A549 (cell line): ENCODE data around the gene SYTL3. TPM values are rescaled to one million over a fixed set of nuclear protein-coding genes. Genes with fewer than 3 reads are reported as not detected.

Experiments used
- ATAC-seq, 2 experiments: fragments of 200-7000 bp in 1 of 2; fragments of >200 bp in 1 of 2; cut with Nextera tagmentation in 1 of 2; cut with Tn5 transposase in 1 of 2; 3 replicates each; pipeline versions ENCODE4 v1.8.0 to v1.9.1; 2018 to 2020; ENCODE audit warnings: mild to moderate bottlenecking in 1 of 2, moderate library complexity in 1 of 2
- CTCF ChIA-PET: fragments of 300-600 bp; sonication (Branson Sonifier 250); formaldehyde crosslinking; extraction: SDS; loops from one replicate; lab custom pipeline; 2021; ENCODE audit warnings: antibody characterized with exemption, inconsistent platforms; lab: Yijun Ruan, JAX
- POLR2A ChIA-PET: fragments of 350-600 bp; formaldehyde crosslinking; extraction: SDS; loops from one replicate; lab custom pipeline; 2021; ENCODE audit warnings: antibody characterized with exemption, inconsistent platforms; lab: Yijun Ruan, JAX
- DNase-seq, 2 experiments: peaks; one replicate each; pipeline versions ENCODE4 v3.0.0 to v3.0.0-alpha.2; 2011 to 2016; ENCODE audit warnings: low read depth in 1 of 2, low spot score in 1 of 2
- FAIRE-seq: peaks from 2 replicates; lab custom pipeline; 2011; peaks lifted over from hg19 to GRCh38; lab: Jason Lieb, UNC
- H3K27ac ChIP-seq, 2 experiments: fragments of >200 bp; sonication (Bioruptor Twin); formaldehyde crosslinking; 3 replicates each; pipeline ENCODE4 v1.5.1; 2016 to 2017
- H3K4me1 ChIP-seq: fragments of >200 bp; sonication (Bioruptor Twin); formaldehyde crosslinking; 3 replicates; pipeline ENCODE4 v1.6.1; 2016
- H3K4me2 ChIP-seq: fragments of >200 bp; sonication (Bioruptor Twin); formaldehyde crosslinking; 3 replicates; pipeline ENCODE4 v1.6.1; 2016
- H3K4me3 ChIP-seq: fragments of >200 bp; sonication (Bioruptor Twin); formaldehyde crosslinking; 3 replicates; pipeline ENCODE4 v1.5.1; 2016
- H3K9me3 ChIP-seq: fragments of >200 bp; sonication (Bioruptor Twin); formaldehyde crosslinking; 3 replicates; pipeline ENCODE4 v1.6.1; 2016
- FOXS1 ChIP-seq: fragments of 250-450 bp; sonication (Bioruptor Pico); IDR thresholded peaks from 2 replicates; pipeline ENCODE4 v1.5.0; 2020; ENCODE audit warnings: mild to moderate bottlenecking, moderate library complexity
- HEYL ChIP-seq: fragments of 250-450 bp; sonication (Bioruptor Pico); IDR thresholded peaks from 2 replicates; pipeline ENCODE4 v1.8.0; 2021; ENCODE audit warnings: mild to moderate bottlenecking, moderate library complexity
- HOXB13 ChIP-seq: fragments of 250-450 bp; sonication (Bioruptor Pico); IDR thresholded peaks from 2 replicates; pipeline ENCODE4 v1.5.0; 2020; ENCODE audit warnings: low read depth, mild to moderate bottlenecking, moderate library complexity
- KDM1A ChIP-seq: fragments of 200-600 bp; sonication (generic); IDR thresholded peaks from 2 replicates; pipeline ENCODE4 v1.6.1; 2016; ENCODE audit warnings: low read depth, mild to moderate bottlenecking
- MAZ ChIP-seq: fragments of 150-350 bp; IDR thresholded peaks from 2 replicates; pipeline ENCODE4 v1.6.1; 2014; ENCODE audit warnings: antibody characterized with exemption, low read depth, low read length, borderline replicate concordance
- NPAS2 ChIP-seq: fragments of 250-450 bp; sonication (Bioruptor Pico); IDR thresholded peaks from 2 replicates; pipeline ENCODE4 v1.8.0; 2022; ENCODE audit warnings: mild to moderate bottlenecking, moderate library complexity, borderline replicate concordance
- POLR2AphosphoS2 ChIP-seq: conservative IDR thresholded peaks from 2 replicates; pipeline ENCODE4 v1.6.1; 2012; ENCODE audit warnings: low read length, improper control_type of control experiment, inconsistent platforms
- RAD21 ChIP-seq, 2 experiments: fragments of >200 bp in 1 of 2; sonication (Bioruptor Twin) in 1 of 2; formaldehyde crosslinking in 1 of 2; IDR thresholded peaks in 1 of 2; conservative IDR thresholded peaks in 1 of 2; 2 replicates in 1 of 2; 3 replicates in 1 of 2; pipeline ENCODE4 v1.6.1; 2012 to 2018; ENCODE audit warnings: inconsistent platforms in 1 of 2
- SMC3 ChIP-seq: fragments of >200 bp; sonication (Bioruptor Twin); formaldehyde crosslinking; IDR thresholded peaks from 3 replicates; pipeline ENCODE4 v1.6.1; 2018; ENCODE audit warnings: inconsistent platforms
- TFCP2L1 ChIP-seq: fragments of 250-450 bp; sonication (Bioruptor Pico); IDR thresholded peaks from 2 replicates; pipeline ENCODE4 v1.5.0; 2021; ENCODE audit warnings: mild to moderate bottlenecking
- TP53 ChIP-seq: fragments of 250-450 bp; sonication (Bioruptor Pico); IDR thresholded peaks from 2 replicates; pipeline ENCODE4 v1.5.0; 2021; ENCODE audit warnings: mild to moderate bottlenecking, moderate library complexity
- ZFP36 ChIP-seq: fragments of 450-650 bp; IDR thresholded peaks from 2 replicates; pipeline ENCODE4 v1.6.1; 2014; ENCODE audit warnings: borderline replicate concordance; ENCODE audit not compliant: partially characterized antibody
- WGBS: methylation state at CpG from one replicate; pipeline ENCODE4 v1.1.6; 2017; ENCODE audit errors: missing lambda C conversion rate; 5-methylcytosine and 5-hydroxymethylcytosine counted together
- polyA plus RNA-seq, 4 experiments: library from polyadenylated mRNA; depleted of rRNA in 3 of 4; stranded (reverse); fragments of >200 nt; fragmentation: RNase III in 1 of 4; extraction: RNeasy Plus Mini Kit Qiagen cat#74134 plus additional on column Dnase treatment in 1 of 4; gene quantifications; 2 replicates in 3 of 4; 3 replicates in 1 of 4; pipeline ENCODE4 v1.2.3, GENCODE V29; 2011 to 2017
- TF ChIP-seq, protein P1 (sequence below): fragments of 150-350 bp; IDR thresholded peaks from 2 replicates; pipeline ENCODE4 v1.6.1; 2014; ENCODE audit warnings: low read depth, mild to moderate bottlenecking, low read length
- TF ChIP-seq, protein P2 (sequence below): fragments of 250-450 bp; sonication (Bioruptor Pico); IDR thresholded peaks from 2 replicates; pipeline ENCODE4 v1.5.0; 2021; ENCODE audit warnings: mild to moderate bottlenecking, moderate library complexity, borderline replicate concordance
- TF ChIP-seq, protein P3 (sequence below): fragments of >200 bp; sonication (Bioruptor Twin); formaldehyde crosslinking; IDR thresholded peaks from 2 replicates; pipeline ENCODE4 v1.6.1; 2016
- TF ChIP-seq, protein P4 (sequence below): fragments of >200 bp; sonication (Bioruptor Twin); formaldehyde crosslinking; IDR thresholded peaks from 3 replicates; pipeline ENCODE4 v1.6.1; 2016
- TF ChIP-seq, protein P5 (sequence below): IDR thresholded peaks from 2 replicates; pipeline ENCODE4 v1.6.1; 2012
- TF ChIP-seq, protein P6 (sequence below): fragments of 450-650 bp; IDR thresholded peaks from 2 replicates; pipeline ENCODE4 v1.6.1; 2014; ENCODE audit warnings: antibody characterized with exemption
- TF ChIP-seq, protein P7 (sequence below): fragments of >200 bp; sonication (Bioruptor Twin); formaldehyde crosslinking; IDR thresholded peaks from 3 replicates; pipeline ENCODE4 v1.5.1; 2016

The SYTL3 gene
- polyA plus RNA-seq, 2 of the 4 experiments (the other 2 are of a cell fraction), result 0.63 to 0.89 TPM

DNA sequence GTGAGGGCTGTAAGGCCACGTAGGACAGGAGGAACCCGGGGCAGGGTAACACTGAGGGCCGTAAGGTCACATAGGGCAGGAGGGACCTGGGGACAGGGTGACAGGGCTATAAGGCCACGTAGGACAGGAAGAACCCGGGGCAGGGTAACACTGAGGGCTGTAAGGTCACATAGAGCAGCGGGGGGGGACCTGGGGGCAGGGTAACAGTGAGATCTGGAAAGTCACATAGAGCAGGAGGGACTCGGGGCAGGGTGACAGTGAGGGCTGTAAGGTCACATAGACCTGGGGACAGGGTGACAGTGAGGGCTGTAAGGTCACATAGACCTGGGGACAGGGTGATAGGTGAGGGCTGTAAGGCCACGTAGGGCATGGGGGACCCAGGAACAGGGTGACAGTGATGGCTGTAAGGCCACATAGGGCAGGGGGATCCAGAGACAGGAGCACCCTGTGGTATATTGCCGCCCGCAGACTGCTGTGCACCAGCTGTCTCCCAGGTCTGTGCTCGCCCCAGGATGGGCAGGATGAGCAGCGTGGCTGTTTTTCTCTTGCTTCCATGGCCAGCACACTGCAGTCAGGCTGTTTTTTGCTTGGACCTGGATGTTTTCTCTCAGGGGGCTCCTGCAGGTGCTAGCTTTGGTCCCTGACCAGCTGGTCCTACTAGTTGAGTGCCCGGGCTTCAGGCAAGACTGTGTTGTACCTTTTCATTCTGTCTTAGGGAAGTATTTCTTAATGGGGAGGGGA, 55.7 kb downstream of the SYTL3 start:
- H3K27ac ChIP-seq, result peak overlapping the region; percentile 74 to 89
- CTCF ChIA-PET, result interaction anchor here (0.6 to 4.7 kb wide), 4 partner anchors 13 to 268 kb away, joined by 4 to 20 read pairs (median 11); no protein-coding TSS in a partner anchor
- H3K9me3 ChIP-seq, result no peaks in the 10 kb centered on the region
- TF ChIP-seq TP53 (no peak), TFCP2L1 (CRISPR knock-in tag) (no peak), HOXB13 (no peak), ZFP36 (no peak), POLR2AphosphoS2 (no peak), MAZ (no peak), HEYL (CRISPR knock-in tag) (no peak), NPAS2 (no peak), KDM1A (no peak)
- TF ChIP-seq, protein P1, sequence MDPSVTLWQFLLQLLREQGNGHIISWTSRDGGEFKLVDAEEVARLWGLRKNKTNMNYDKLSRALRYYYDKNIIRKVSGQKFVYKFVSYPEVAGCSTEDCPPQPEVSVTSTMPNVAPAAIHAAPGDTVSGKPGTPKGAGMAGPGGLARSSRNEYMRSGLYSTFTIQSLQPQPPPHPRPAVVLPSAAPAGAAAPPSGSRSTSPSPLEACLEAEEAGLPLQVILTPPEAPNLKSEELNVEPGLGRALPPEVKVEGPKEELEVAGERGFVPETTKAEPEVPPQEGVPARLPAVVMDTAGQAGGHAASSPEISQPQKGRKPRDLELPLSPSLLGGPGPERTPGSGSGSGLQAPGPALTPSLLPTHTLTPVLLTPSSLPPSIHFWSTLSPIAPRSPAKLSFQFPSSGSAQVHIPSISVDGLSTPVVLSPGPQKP, result no peak
- TF ChIP-seq, protein P2, sequence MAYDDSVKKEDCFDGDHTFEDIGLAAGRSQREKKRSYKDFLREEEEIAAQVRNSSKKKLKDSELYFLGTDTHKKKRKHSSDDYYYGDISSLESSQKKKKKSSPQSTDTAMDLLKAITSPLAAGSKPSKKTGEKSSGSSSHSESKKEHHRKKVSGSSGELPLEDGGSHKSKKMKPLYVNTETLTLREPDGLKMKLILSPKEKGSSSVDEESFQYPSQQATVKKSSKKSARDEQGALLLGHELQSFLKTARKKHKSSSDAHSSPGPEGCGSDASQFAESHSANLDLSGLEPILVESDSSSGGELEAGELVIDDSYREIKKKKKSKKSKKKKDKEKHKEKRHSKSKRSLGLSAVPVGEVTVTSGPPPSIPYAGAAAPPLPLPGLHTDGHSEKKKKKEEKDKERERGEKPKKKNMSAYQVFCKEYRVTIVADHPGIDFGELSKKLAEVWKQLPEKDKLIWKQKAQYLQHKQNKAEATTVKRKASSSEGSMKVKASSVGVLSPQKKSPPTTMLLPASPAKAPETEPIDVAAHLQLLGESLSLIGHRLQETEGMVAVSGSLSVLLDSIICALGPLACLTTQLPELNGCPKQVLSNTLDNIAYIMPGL, result no peak
- TF ChIP-seq, protein P3, sequence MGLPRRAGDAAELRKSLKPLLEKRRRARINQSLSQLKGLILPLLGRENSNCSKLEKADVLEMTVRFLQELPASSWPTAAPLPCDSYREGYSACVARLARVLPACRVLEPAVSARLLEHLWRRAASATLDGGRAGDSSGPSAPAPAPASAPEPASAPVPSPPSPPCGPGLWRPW, result no peak
- TF ChIP-seq, protein P4, sequence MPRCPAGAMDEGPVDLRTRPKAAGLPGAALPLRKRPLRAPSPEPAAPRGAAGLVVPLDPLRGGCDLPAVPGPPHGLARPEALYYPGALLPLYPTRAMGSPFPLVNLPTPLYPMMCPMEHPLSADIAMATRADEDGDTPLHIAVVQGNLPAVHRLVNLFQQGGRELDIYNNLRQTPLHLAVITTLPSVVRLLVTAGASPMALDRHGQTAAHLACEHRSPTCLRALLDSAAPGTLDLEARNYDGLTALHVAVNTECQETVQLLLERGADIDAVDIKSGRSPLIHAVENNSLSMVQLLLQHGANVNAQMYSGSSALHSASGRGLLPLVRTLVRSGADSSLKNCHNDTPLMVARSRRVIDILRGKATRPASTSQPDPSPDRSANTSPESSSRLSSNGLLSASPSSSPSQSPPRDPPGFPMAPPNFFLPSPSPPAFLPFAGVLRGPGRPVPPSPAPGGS, result no peak
- TF ChIP-seq, protein P5, sequence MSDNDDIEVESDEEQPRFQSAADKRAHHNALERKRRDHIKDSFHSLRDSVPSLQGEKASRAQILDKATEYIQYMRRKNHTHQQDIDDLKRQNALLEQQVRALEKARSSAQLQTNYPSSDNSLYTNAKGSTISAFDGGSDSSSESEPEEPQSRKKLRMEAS, result no peak
- H3K4me1 ChIP-seq, result peaks cover 36% of the 10 kb centered on the region
- peak overlapping the region; percentile 64; the same call in 1 of the 3 replicates for H3K4me2 ChIP-seq
- WGBS, result 75% methylated on average over 9 of the region's 13 CpGs
- ATAC-seq, result peak in 1 of 2 experiments; percentile 16; a peak in 3 of 6 replicates
- FAIRE-seq, result no peak
- no peak overlapping the region for H3K4me3 ChIP-seq
- POLR2A ChIA-PET, result no interaction called here
- DNase-seq, result no peak

DNA sequence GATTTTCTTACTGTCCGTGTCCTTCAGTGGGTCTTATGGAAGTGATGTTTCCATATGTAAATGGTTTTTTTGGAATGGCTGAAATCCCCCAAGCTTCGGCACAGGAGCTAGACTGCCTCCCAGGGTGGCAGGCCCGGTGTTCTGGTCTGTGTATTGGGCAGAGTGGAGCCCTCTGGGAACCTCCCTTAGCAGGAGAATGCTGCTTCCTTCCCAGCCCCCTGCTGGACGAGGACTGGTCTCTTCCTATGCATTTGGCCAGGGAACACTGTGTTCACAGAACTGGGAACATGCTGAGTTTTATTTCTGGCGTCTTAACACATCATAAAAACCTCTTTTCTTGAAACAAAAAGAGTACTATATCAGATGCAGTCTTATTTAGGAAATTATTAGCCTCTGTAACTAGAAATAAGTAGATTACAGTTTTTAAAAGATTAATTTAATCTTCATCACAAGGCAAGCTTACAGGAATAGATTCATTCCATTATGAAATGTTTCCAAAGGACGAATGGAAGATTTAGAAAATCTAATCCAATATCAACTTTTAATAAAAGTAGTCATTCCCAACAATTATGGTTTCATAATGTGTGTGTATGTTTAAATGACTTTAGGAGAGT, 56.6 kb downstream of the SYTL3 start:
- TF ChIP-seq, protein P6, sequence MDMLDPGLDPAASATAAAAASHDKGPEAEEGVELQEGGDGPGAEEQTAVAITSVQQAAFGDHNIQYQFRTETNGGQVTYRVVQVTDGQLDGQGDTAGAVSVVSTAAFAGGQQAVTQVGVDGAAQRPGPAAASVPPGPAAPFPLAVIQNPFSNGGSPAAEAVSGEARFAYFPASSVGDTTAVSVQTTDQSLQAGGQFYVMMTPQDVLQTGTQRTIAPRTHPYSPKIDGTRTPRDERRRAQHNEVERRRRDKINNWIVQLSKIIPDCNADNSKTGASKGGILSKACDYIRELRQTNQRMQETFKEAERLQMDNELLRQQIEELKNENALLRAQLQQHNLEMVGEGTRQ, result no peak
- no peak for TF ChIP-seq FOXS1 (CRISPR knock-in tag)
- peak in 1 of 2 experiments; percentile 24; a peak in 1 of 5 replicates for TF ChIP-seq RAD21 (conservative IDR thresholded peaks at IDR 0.05 in 1 of 2, IDR thresholded peaks at IDR 0.05 in 1 of 2)
- no peak for TF ChIP-seq SMC3
- TF ChIP-seq, protein P7, sequence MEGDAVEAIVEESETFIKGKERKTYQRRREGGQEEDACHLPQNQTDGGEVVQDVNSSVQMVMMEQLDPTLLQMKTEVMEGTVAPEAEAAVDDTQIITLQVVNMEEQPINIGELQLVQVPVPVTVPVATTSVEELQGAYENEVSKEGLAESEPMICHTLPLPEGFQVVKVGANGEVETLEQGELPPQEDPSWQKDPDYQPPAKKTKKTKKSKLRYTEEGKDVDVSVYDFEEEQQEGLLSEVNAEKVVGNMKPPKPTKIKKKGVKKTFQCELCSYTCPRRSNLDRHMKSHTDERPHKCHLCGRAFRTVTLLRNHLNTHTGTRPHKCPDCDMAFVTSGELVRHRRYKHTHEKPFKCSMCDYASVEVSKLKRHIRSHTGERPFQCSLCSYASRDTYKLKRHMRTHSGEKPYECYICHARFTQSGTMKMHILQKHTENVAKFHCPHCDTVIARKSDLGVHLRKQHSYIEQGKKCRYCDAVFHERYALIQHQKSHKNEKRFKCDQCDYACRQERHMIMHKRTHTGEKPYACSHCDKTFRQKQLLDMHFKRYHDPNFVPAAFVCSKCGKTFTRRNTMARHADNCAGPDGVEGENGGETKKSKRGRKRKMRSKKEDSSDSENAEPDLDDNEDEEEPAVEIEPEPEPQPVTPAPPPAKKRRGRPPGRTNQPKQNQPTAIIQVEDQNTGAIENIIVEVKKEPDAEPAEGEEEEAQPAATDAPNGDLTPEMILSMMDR, result peak; percentile 41
- DNase-seq (peak; percentile 67 to 73), FAIRE-seq (no peak), ATAC-seq (peak; percentile 86 to 91)
- no peaks in the 10 kb centered on the region for H3K9me3 ChIP-seq
- peak overlapping the region; percentile 64 for H3K4me2 ChIP-seq
- H3K4me1 ChIP-seq, result peaks cover 36% of the 10 kb centered on the region
- POLR2A ChIA-PET, result interaction anchor here (1.2 kb wide), 1 partner anchor 15 kb away, joined by 4 read pairs; no protein-coding TSS in a partner anchor
- 18% methylated on average over 6 of the region's 6 CpGs for WGBS
- CTCF ChIA-PET, result interaction anchor here (0.5 to 4.7 kb wide), 14 partner anchors 10 to 485 kb away, joined by 3 to 20 read pairs (median 4); no protein-coding TSS in a partner anchor
- peak overlapping the region; percentile 74 to 89 for H3K27ac ChIP-seq
- H3K4me3 ChIP-seq, result no peak overlapping the region; the same call in 2 of the 3 replicates
